K562 (cell line): ENCODE measurements around the gene CAMK2D. TPM values are rescaled to one million over a fixed set of nuclear protein-coding genes. Genes with fewer than 3 reads are reported as not detected.

Experiments used
- ATAC-seq: fragments of 200-7000 bp; cut with Tn5 transposase; 3 replicates; pipeline ENCODE4 v1.9.1; 2020; ENCODE audit warnings: moderate library complexity
- BruUV-seq: library from RNA; stranded (reverse); fragments of 400-500 nt; replicated peaks from 2 replicates; lab custom pipeline; 2021; lab: Mats Ljungman, UMichigan
- CTCF ChIA-PET: fragments of 300-600 bp; formaldehyde crosslinking; extraction: SDS; loops from one replicate; lab custom pipeline; 2021; ENCODE audit warnings: low intra/inter-chr PET ratio; lab: Yijun Ruan, JAX
- POLR2A ChIA-PET: fragments of 300-600, 350-650 bp; sonication (Branson Sonifier 250); formaldehyde crosslinking; extraction: SDS; loops from one replicate; lab custom pipeline; 2021; ENCODE audit warnings: antibody characterized with exemption, inconsistent platforms; lab: Yijun Ruan, JAX
- DNase-seq, 4 experiments: peaks; one replicate each; pipeline versions ENCODE4 v3.0.0 to v3.0.0-alpha.2; 2011 to 2018; ENCODE audit warnings: low spot score in 3 of 4, mixed read lengths in 3 of 4; ENCODE audit errors: extremely low read depth in 1 of 4
- FAIRE-seq: peaks from 2 replicates; lab custom pipeline; 2011; peaks lifted over from hg19 to GRCh38; lab: Jason Lieb, UNC
- H2AFZ ChIP-seq: 2 replicates; pipeline ENCODE4 v1.6.0; 2011; ENCODE audit warnings: low read depth, low read length, control low read depth, inconsistent platforms
- H3K27ac ChIP-seq: fragments of 200-600 bp; 3 replicates; pipeline ENCODE4 v1.8.0; 2011; ENCODE audit warnings: low read depth, mild to moderate bottlenecking, control low read depth, inconsistent platforms, low read length, moderate library complexity, mixed read lengths; ENCODE audit errors: extremely low read depth
- H3K27me3 ChIP-seq, 2 experiments: fragments of 300-600 bp in 1 of 2; 2 replicates in 1 of 2; 3 replicates in 1 of 2; pipeline versions ENCODE4 v1.6.0 to v1.8.0; 2011; ENCODE audit warnings: inconsistent platforms in 2 of 2, low read length in 2 of 2, mild to moderate bottlenecking in 1 of 2, mixed read lengths in 1 of 2, moderate library complexity in 1 of 2; ENCODE audit not compliant: control insufficient read depth in 2 of 2, insufficient read depth in 2 of 2
- H3K36me3 ChIP-seq: fragments of 300-600 bp; 3 replicates; pipeline ENCODE4 v1.8.0; 2011; ENCODE audit warnings: mild to moderate bottlenecking, low read length, inconsistent platforms; ENCODE audit not compliant: control insufficient read depth, insufficient read depth
- H3K4me1 ChIP-seq, 2 experiments: fragments of 200-600 bp in 1 of 2; replicated peaks in 1 of 2; 2 replicates in 1 of 2; 3 replicates in 1 of 2; pipeline versions ENCODE4 v1.5.1 to v1.8.0; 2011; ENCODE audit warnings: inconsistent platforms in 2 of 2, low read length in 2 of 2, mild to moderate bottlenecking in 1 of 2, mixed read lengths in 1 of 2, moderate library complexity in 1 of 2; ENCODE audit not compliant: control insufficient read depth in 2 of 2, insufficient read depth in 2 of 2
- H3K4me2 ChIP-seq: 2 replicates; pipeline ENCODE4 v1.6.1; 2011; ENCODE audit warnings: low read length, control low read depth, inconsistent platforms, mixed read lengths; ENCODE audit not compliant: insufficient read depth
- H3K4me3 ChIP-seq: fragments of 200-600 bp; sonication (generic), shearing (Covaris generic); 2 replicates; pipeline ENCODE4 v1.5.1; 2016; ENCODE audit warnings: control low read depth, inconsistent platforms
- H3K79me2 ChIP-seq: fragments of 200-600 bp; 3 replicates; pipeline ENCODE4 v1.8.0; 2011; ENCODE audit warnings: low read length, inconsistent platforms; ENCODE audit not compliant: control insufficient read depth, insufficient read depth
- H3K9ac ChIP-seq, 2 experiments: 2 replicates each; pipeline versions ENCODE4 v1.6.0 to v1.6.1; 2011; ENCODE audit warnings: low read depth in 2 of 2, low read length in 2 of 2, control low read depth in 1 of 2, inconsistent platforms in 1 of 2, mild to moderate bottlenecking in 1 of 2, mixed read lengths in 1 of 2; ENCODE audit not compliant: insufficient read depth in 1 of 2
- H3K9me1 ChIP-seq: one replicate; pipeline ENCODE4 v1.6.0; 2011; ENCODE audit warnings: inconsistent platforms, mild to moderate bottlenecking, low read length, moderate library complexity; ENCODE audit not compliant: control insufficient read depth, insufficient read depth
- H3K9me3 ChIP-seq: replicated peaks from 2 replicates; pipeline ENCODE4 v1.5.1; 2011; ENCODE audit warnings: low read depth, low read length, inconsistent platforms; ENCODE audit not compliant: control insufficient read depth, insufficient read depth
- H4K20me1 ChIP-seq: replicated peaks from 2 replicates; pipeline ENCODE4 v1.6.1; 2011; ENCODE audit warnings: low read length, inconsistent platforms, mixed read lengths; ENCODE audit not compliant: control insufficient read depth, insufficient read depth
- ARNT ChIP-seq, 2 experiments: fragments of 450-650 bp; IDR thresholded peaks; 2 replicates each; pipeline ENCODE4 v1.6.1; 2016; ENCODE audit warnings: mild to moderate bottlenecking in 1 of 2
- DNMT1 ChIP-seq: fragments of 450-650 bp; IDR thresholded peaks from 2 replicates; pipeline ENCODE4 v1.6.1; 2016; ENCODE audit warnings: antibody characterized with exemption, mild to moderate bottlenecking
- POLR2AphosphoS2 ChIP-seq: IDR thresholded peaks from 2 replicates; pipeline ENCODE4 v1.6.1; 2012; ENCODE audit warnings: low read length, improper control_type of control experiment
- RNF219 ChIP-seq: fragments of 250-450 bp; sonication (Bioruptor Pico); IDR thresholded peaks from 2 replicates; pipeline ENCODE4 v1.5.0; 2022; ENCODE audit warnings: mild to moderate bottlenecking
- ZNF280A ChIP-seq: fragments of 450-650 bp; IDR thresholded peaks from 2 replicates; pipeline ENCODE4 v1.6.1; 2018; ENCODE audit warnings: mild to moderate bottlenecking, low read depth; ENCODE audit not compliant: partially characterized antibody
- WGBS: fragments of 100-300 bp; shearing (Covaris generic); methylation state at CpG from one replicate; pipeline ENCODE4 v1.1.6; 2016; ENCODE audit warnings: low coverage, mixed read lengths; ENCODE audit not compliant: insufficient coverage; ENCODE audit errors: missing lambda C conversion rate; 5-methylcytosine and 5-hydroxymethylcytosine counted together
- in situ Hi-C: fragments of 300-500 bp; cut with MboI; formaldehyde crosslinking; loops from 4 replicates; pipeline ENCODE4 v1.15.0; 2018; ENCODE audit warnings: inconsistent platforms, mixed read lengths
- intact Hi-C: fragments of 100-400 bp; cut with micrococcal nuclease; formaldehyde crosslinking; loops from 2 replicates; pipeline ENCODE4 v1.14.2; 2022
- polyA plus RNA-seq, 8 experiments: library from polyadenylated mRNA; depleted of rRNA in 4 of 8; stranded (reverse) in 5 of 8; unstranded in 3 of 8; fragments of >200 nt; fragmentation: Nextera tagmentation in 2 of 8; fragmentation: Illumina TruSeq in 1 of 8; extraction: Ambion mirVana in 2 of 8; extraction: Trizol in 1 of 8; gene quantifications; 2 replicates each; pipeline versions ENCODE4 v1.2.1 to v1.2.3, GENCODE V29; 2011 to 2014; ENCODE audit warnings: inconsistent platforms in 1 of 8, missing spikeins in 1 of 8
- total RNA-seq, 7 experiments: library from RNA; depleted of rRNA in 6 of 7; stranded (reverse); fragments of >200 nt in 6 of 7; fragmentation: Illumina TruSeq in 2 of 7; extraction: Trizol in 2 of 7; gene quantifications; 2 replicates each; pipeline versions ENCODE4 v1.2.1 to v1.2.3, GENCODE V29; 2011 to 2021; ENCODE audit warnings: low replicate concordance in 1 of 7

Gene CAMK2D
- total and polyA plus RNA-seq, 9 of the 15 experiments (the other 6 are each of a cell fraction or from before 2014, with no cell fraction given), result 0.01 to 0.33 (median 0.04) TPM; not detected in 2

DNA sequence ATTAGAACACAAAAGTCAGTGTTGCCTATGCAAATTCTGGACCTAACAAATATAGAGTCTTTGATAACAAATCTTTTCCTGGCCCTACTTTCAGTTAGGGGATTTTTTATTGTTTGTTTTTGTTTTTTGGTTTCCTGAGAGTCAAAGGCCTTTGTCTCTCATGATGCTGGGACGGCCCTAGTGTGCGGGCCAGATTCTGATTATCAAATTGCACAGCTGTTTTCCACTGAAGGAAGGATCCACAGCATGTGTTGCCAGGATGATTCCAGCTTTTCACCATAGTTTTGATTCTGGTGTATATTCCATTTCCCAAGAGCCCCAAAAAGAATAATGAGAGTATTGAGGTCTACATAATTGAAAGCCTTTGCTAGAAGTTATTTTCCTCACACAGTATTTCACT lies 248.2 kb downstream of the CAMK2D start:
- FAIRE-seq (no peak), ATAC-seq (no peak)
- no TSS peak for BruUV-seq

More for the DNA sequence above, 248.2 kb downstream of the CAMK2D start:
- H3K9me3 ChIP-seq, result no peaks in the 10 kb centered on the region
- intact Hi-C loops, result no loop called here
- no peak overlapping the region for H2AFZ ChIP-seq
- H4K20me1 ChIP-seq, result no peaks in the 10 kb centered on the region
- no peaks in the 10 kb centered on the region for H3K9me1 ChIP-seq
- no peak overlapping the region for H3K9ac ChIP-seq
- no peak overlapping the region for H3K27ac ChIP-seq
- DNase-seq, result no peak
- TF ChIP-seq ARNT (IDR thresholded peaks at IDR 0.05), result no peak
- TF ChIP-seq DNMT1, result no peak
- no peak for TF ChIP-seq RNF219
- TF ChIP-seq ZNF280A, result no peak
- TF ChIP-seq POLR2AphosphoS2, result no peak
- H3K79me2 ChIP-seq, result no peaks in the 10 kb centered on the region
- no peaks in the 10 kb centered on the region for H3K27me3 ChIP-seq
- no peak overlapping the region for H3K4me3 ChIP-seq
- whole genome bisulfite sequencing, result 0% methylated on average over 2 of the region's 2 CpGs
- no peaks in the 10 kb centered on the region for H3K4me1 ChIP-seq
- no peak overlapping the region for H3K4me2 ChIP-seq
- in situ Hi-C loops, result no loop called here
- H3K36me3 ChIP-seq, result no peaks in the 10 kb centered on the region
- ChIA-PET CTCF (no interaction called here), POLR2A (no interaction called here)
